ENCODE results near the gene GALNT3.

GALNT3 gene

DNA sequence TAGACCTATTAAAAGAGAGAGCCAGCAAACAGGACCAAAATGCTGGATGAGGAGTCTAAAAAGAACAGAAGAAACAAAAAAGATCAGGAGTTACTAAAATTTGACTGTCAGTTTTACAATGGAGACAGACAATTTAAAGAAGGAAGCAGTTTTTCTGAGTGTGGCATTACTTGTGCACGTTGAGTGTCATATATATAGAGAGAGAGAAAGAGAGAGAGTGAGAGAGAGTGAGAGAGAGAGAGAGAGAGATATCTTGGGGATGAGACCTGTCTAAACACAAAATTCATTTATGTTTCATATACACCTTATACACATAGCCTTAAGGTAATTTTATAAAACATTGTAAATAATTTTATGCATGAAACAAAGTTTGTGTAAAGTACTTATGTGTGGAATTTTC is 2.1 kb upstream of the GALNT3 start:
- Histone ChIP-seq H3K27ac (ENCODE audit: low read length) (no peak overlapping the region), H3K9me3 (ENCODE audit: control insufficient read depth in 2 of 2, low read length in 2 of 2) (no peaks in the 10 kb centered on the region), H3K27me3 (ENCODE audit: control insufficient read depth in 1 of 2, insufficient read depth in 2 of 2, low read length in 2 of 2) (peaks cover 0 to 18% of the 10 kb centered on the region in 2 donors), H3K36me3 (ENCODE audit: control insufficient read depth in 2 of 2, insufficient read depth in 2 of 2, low read length in 2 of 2) (no peaks in the 10 kb centered on the region), H3K4me1 (ENCODE audit: control insufficient read depth, insufficient read depth, low read length) (peaks cover 12% of the 10 kb centered on the region), H3K9ac (ENCODE audit: low read length in 2 of 2) (no peak overlapping the region), H3K4me3 (ENCODE audit: low read length in 2 of 2) (no peak overlapping the region)

GRCh38 chr2:165795011-165795410 is 964 bp upstream of the GALNT3 start:
- no peak overlapping the region for H3K4me3 ChIP-seq (ENCODE audit: low read length in 2 of 2)
- H3K9me3 ChIP-seq (ENCODE audit: control insufficient read depth in 2 of 2, low read length in 2 of 2), result no peaks in the 10 kb centered on the region
- no peaks in the 10 kb centered on the region for H3K36me3 ChIP-seq (ENCODE audit: control insufficient read depth in 2 of 2, insufficient read depth in 2 of 2, low read length in 2 of 2)
- no peak overlapping the region for H3K9ac ChIP-seq (ENCODE audit: low read length in 2 of 2)
- no peak overlapping the region for H3K27ac ChIP-seq (ENCODE audit: low read length)
- peaks cover 12% of the 10 kb centered on the region for H3K4me1 ChIP-seq (ENCODE audit: control insufficient read depth, insufficient read depth, low read length)
- peaks cover 0 to 18% of the 10 kb centered on the region in 2 donors for H3K27me3 ChIP-seq (ENCODE audit: control insufficient read depth in 1 of 2, insufficient read depth in 2 of 2, low read length in 2 of 2)

DNA sequence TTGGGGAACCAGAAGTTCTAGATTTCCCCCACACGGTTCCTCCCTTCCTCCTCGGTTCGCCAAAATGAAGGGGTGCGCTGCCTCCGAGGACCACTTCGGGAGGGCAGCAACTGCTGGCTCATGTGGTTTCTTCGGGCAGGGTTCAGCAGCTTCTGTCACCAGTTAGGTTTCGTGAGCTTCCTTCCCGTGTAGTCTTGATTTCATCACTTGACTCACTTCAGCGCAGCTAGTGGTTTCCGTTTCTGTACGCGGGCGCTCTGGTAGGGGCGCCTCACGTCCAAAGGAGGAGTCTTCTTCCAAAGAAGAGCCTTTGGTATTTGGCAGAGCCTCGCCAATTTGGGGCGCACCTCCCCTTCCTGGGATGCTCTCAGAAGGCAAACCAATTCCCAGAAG is 485 bp upstream of the GALNT3 start:
- H3K9me3 ChIP-seq (ENCODE audit: control insufficient read depth in 2 of 2, low read length in 2 of 2), result no peaks in the 10 kb centered on the region
- H3K4me3 ChIP-seq (ENCODE audit: low read length in 2 of 2), result peak overlapping the region; percentile 49 to 66
- H3K27me3 ChIP-seq (ENCODE audit: control insufficient read depth in 1 of 2, insufficient read depth in 2 of 2, low read length in 2 of 2), result peaks cover 0 to 18% of the 10 kb centered on the region in 2 donors
- H3K4me1 ChIP-seq (ENCODE audit: control insufficient read depth, insufficient read depth, low read length), result peaks cover 12% of the 10 kb centered on the region
- no peaks in the 10 kb centered on the region for H3K36me3 ChIP-seq (ENCODE audit: control insufficient read depth in 2 of 2, insufficient read depth in 2 of 2, low read length in 2 of 2)
- H3K9ac ChIP-seq (ENCODE audit: low read length in 2 of 2), result no peak overlapping the region
- H3K27ac ChIP-seq (ENCODE audit: low read length), result no peak overlapping the region

GRCh38 chr2:165793161-165793778 is 777 bp downstream of the GALNT3 start:
- H3K4me3 ChIP-seq (ENCODE audit: low read length in 2 of 2), result peak overlapping the region; percentile 22 to 66

DNA sequence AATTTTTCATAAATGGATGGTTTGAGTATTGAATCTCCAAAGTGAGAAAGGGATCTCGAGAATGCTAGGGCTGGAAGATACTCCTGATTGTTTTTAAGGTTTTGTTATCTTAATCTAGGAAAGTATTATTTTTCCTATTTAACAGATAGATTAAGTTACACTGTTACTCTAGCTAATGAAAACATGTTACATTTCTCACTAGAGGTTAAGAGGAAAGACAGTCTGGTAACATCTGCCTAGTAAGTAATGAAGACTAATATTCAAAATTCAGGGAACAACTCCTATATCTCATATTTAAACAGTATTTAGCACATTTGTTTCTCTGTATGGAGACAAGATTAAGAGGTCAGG is 2.0 kb downstream of the GALNT3 start:
- peaks cover 0 to 18% of the 10 kb centered on the region in 2 donors for H3K27me3 ChIP-seq (ENCODE audit: control insufficient read depth in 1 of 2, insufficient read depth in 2 of 2, low read length in 2 of 2)
- no peaks in the 10 kb centered on the region for H3K9me3 ChIP-seq (ENCODE audit: control insufficient read depth in 2 of 2, low read length in 2 of 2)
- no peak overlapping the region for H3K27ac ChIP-seq (ENCODE audit: low read length)
- no peak overlapping the region for H3K9ac ChIP-seq (ENCODE audit: low read length in 2 of 2)
- no peak overlapping the region for H3K4me3 ChIP-seq (ENCODE audit: low read length in 2 of 2)
- peaks cover 12% of the 10 kb centered on the region for H3K4me1 ChIP-seq (ENCODE audit: control insufficient read depth, insufficient read depth, low read length)
- no peaks in the 10 kb centered on the region for H3K36me3 ChIP-seq (ENCODE audit: control insufficient read depth in 2 of 2, insufficient read depth in 2 of 2, low read length in 2 of 2)

More at GRCh38 chr2:165793161-165793778, 777 bp downstream of the GALNT3 start:
- Histone ChIP-seq H3K27ac (ENCODE audit: low read length) (no peak overlapping the region), H3K36me3 (ENCODE audit: control insufficient read depth in 2 of 2, insufficient read depth in 2 of 2, low read length in 2 of 2) (no peaks in the 10 kb centered on the region), H3K4me1 (ENCODE audit: control insufficient read depth, insufficient read depth, low read length) (peaks cover 12% of the 10 kb centered on the region), H3K27me3 (ENCODE audit: control insufficient read depth in 1 of 2, insufficient read depth in 2 of 2, low read length in 2 of 2) (peaks cover 0 to 18% of the 10 kb centered on the region in 2 donors), H3K9ac (ENCODE audit: low read length in 2 of 2) (no peak overlapping the region), H3K9me3 (ENCODE audit: control insufficient read depth in 2 of 2, low read length in 2 of 2) (no peaks in the 10 kb centered on the region)

- H3K9ac ChIP-seq (ENCODE audit: low read length in 2 of 2), result no peak overlapping the region
- H3K27me3 ChIP-seq (ENCODE audit: control insufficient read depth in 1 of 2, insufficient read depth in 2 of 2, low read length in 2 of 2), result peaks cover 0 to 18% of the 10 kb centered on the region in 2 donors
- no peak overlapping the region for H3K27ac ChIP-seq (ENCODE audit: low read length)
- H3K36me3 ChIP-seq (ENCODE audit: control insufficient read depth in 2 of 2, insufficient read depth in 2 of 2, low read length in 2 of 2), result no peaks in the 10 kb centered on the region
- no peaks in the 10 kb centered on the region for H3K9me3 ChIP-seq (ENCODE audit: control insufficient read depth in 2 of 2, low read length in 2 of 2)
- H3K4me3 ChIP-seq (ENCODE audit: low read length in 2 of 2), result no peak overlapping the region
- H3K4me1 ChIP-seq (ENCODE audit: control insufficient read depth, insufficient read depth, low read length), result peaks cover 12% of the 10 kb centered on the region
Measured at GRCh38 chr2:165791421-165792103, 2.5 kb downstream of the GALNT3 start.

DNA sequence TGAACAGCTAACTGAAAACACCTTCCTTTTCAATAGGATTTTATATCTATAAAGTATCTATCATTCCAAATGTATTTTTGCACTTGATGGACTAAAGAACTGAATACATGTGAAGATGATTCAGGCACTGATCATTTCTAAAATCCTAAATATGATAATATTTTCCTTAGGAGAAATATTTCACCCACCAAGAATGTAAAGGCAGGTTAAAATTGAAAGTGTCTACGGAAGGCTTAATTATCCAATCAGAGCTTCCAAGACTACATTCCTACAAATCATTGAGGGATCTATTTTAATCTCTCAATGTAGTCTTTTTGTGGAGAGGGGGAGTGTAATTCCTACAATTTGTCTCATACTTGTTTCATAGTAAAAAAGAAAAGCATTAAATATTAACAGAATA is 3.6 kb downstream of the GALNT3 start:
- peaks cover 0 to 18% of the 10 kb centered on the region in 2 donors for H3K27me3 ChIP-seq (ENCODE audit: control insufficient read depth in 1 of 2, insufficient read depth in 2 of 2, low read length in 2 of 2)
- no peak overlapping the region for H3K27ac ChIP-seq (ENCODE audit: low read length)
- H3K9ac ChIP-seq (ENCODE audit: low read length in 2 of 2), result no peak overlapping the region
- no peaks in the 10 kb centered on the region for H3K36me3 ChIP-seq (ENCODE audit: control insufficient read depth in 2 of 2, insufficient read depth in 2 of 2, low read length in 2 of 2)
- no peaks in the 10 kb centered on the region for H3K9me3 ChIP-seq (ENCODE audit: control insufficient read depth in 2 of 2, low read length in 2 of 2)
- no peak overlapping the region for H3K4me3 ChIP-seq (ENCODE audit: low read length in 2 of 2)
- peaks cover 12% of the 10 kb centered on the region for H3K4me1 ChIP-seq (ENCODE audit: control insufficient read depth, insufficient read depth, low read length)

DNA sequence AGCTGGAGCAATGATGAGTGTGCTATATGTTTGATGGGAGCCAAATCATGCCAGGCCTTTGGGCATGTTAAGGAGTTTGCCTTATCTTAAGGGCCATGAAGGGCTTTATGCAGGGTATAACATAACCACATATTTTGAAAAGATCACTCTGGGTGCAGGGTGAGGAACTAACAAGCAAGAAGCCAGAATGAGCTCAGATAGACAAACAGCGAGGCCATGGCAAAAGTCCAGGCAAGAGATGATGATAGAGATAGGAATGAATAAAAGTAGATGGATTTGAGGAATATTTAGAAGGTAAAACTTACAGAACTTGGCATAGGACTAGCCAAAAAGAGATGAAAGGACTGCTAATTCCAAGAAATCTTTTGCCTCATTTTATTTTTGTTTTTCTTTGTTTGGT is 6.7 kb downstream of the GALNT3 start:
- H3K4me1 ChIP-seq (ENCODE audit: control insufficient read depth, insufficient read depth, low read length), result no peaks in the 10 kb centered on the region
- no peak overlapping the region for H3K27ac ChIP-seq (ENCODE audit: low read length)
- no peaks in the 10 kb centered on the region for H3K36me3 ChIP-seq (ENCODE audit: control insufficient read depth in 2 of 2, insufficient read depth in 2 of 2, low read length in 2 of 2)
- H3K9ac ChIP-seq (ENCODE audit: low read length in 2 of 2), result no peak overlapping the region
- no peak overlapping the region for H3K4me3 ChIP-seq (ENCODE audit: low read length in 2 of 2)
- H3K9me3 ChIP-seq (ENCODE audit: control insufficient read depth in 2 of 2, low read length in 2 of 2), result no peaks in the 10 kb centered on the region
- no peaks in the 10 kb centered on the region for H3K27me3 ChIP-seq (ENCODE audit: control insufficient read depth in 1 of 2, insufficient read depth in 2 of 2, low read length in 2 of 2)

DNA sequence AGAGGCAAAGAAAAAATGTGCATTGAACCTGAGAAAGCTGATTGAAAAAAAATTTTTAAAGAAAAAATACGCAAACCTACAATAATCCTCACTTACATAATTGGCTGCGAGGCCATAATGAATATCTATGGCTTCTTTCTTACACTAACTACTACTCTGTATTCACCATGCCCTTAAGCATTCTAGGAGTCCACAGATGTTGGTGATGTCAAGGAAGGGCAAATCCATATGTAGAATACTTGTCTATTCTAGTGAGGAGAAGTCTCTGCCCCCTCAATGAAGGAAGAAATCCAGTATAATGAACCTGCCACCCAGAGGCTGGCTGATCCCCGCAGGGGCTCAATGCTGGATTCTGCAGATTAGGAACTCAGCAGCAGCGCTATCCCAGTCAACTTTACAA is 14.3 kb downstream of the GALNT3 start:
- Histone ChIP-seq H3K9me3 (ENCODE audit: control insufficient read depth in 2 of 2, low read length in 2 of 2) (peaks cover 0 to 2% of the 10 kb centered on the region in 2 donors), H3K36me3 (ENCODE audit: control insufficient read depth in 2 of 2, insufficient read depth in 2 of 2, low read length in 2 of 2) (no peaks in the 10 kb centered on the region), H3K27me3 (ENCODE audit: control insufficient read depth in 1 of 2, insufficient read depth in 2 of 2, low read length in 2 of 2) (no peaks in the 10 kb centered on the region), H3K4me1 (ENCODE audit: control insufficient read depth, insufficient read depth, low read length) (no peaks in the 10 kb centered on the region), H3K4me3 (ENCODE audit: low read length in 2 of 2) (no peak overlapping the region), H3K27ac (ENCODE audit: low read length) (no peak overlapping the region), H3K9ac (ENCODE audit: low read length in 2 of 2) (no peak overlapping the region)

- no peak overlapping the region for H3K4me3 ChIP-seq (ENCODE audit: low read length in 2 of 2)
- no peak overlapping the region for H3K9ac ChIP-seq (ENCODE audit: low read length in 2 of 2)
- H3K27ac ChIP-seq (ENCODE audit: low read length), result no peak overlapping the region
- no peaks in the 10 kb centered on the region for H3K27me3 ChIP-seq (ENCODE audit: control insufficient read depth in 1 of 2, insufficient read depth in 2 of 2, low read length in 2 of 2)
- H3K9me3 ChIP-seq (ENCODE audit: control insufficient read depth in 2 of 2, low read length in 2 of 2), result peaks cover 0 to 2% of the 10 kb centered on the region in 2 donors
- H3K36me3 ChIP-seq (ENCODE audit: control insufficient read depth in 2 of 2, insufficient read depth in 2 of 2, low read length in 2 of 2), result no peaks in the 10 kb centered on the region
- no peaks in the 10 kb centered on the region for H3K4me1 ChIP-seq (ENCODE audit: control insufficient read depth, insufficient read depth, low read length)
Measured at GRCh38 chr2:165778653-165779451, 15.2 kb downstream of the GALNT3 start.

Measured in stomach smooth muscle (tissue), 2 donors.